GM12878 (cell line): Measurements from ENCODE around the gene TGFBR1. TPM values are rescaled to one million over a fixed set of nuclear protein-coding genes. Genes with fewer than 3 reads are reported as not detected.

ENCODE experiments used
- ATAC-seq: fragments of 200-7000 bp; cut with Tn5 transposase; 3 replicates; pipeline ENCODE4 v1.9.1; 2020; ENCODE audit warnings: mild to moderate bottlenecking, moderate library complexity
- BruUV-seq: library from RNA; stranded (reverse); fragments of 400-500 nt; replicated peaks from 2 replicates; lab custom pipeline; 2021; lab: Mats Ljungman, UMichigan
- CTCF ChIA-PET: fragments of 300-600 bp; sonication (Branson Sonifier 250); formaldehyde crosslinking; extraction: SDS; loops from one replicate; lab custom pipeline; 2021; ENCODE audit warnings: inconsistent platforms; lab: Yijun Ruan, JAX
- POLR2A ChIA-PET: fragments of 350-600 bp; formaldehyde crosslinking; extraction: SDS; loops from one replicate; lab custom pipeline; 2021; ENCODE audit warnings: inconsistent platforms; lab: Charles Lee
- RAD21 ChIA-PET: fragments of 300-600 bp; sonication (Branson Sonifier 250); formaldehyde crosslinking; loops from one replicate; lab custom pipeline; 2023; ENCODE audit warnings: antibody characterized with exemption; ENCODE audit not compliant: unreplicated experiment; lab: Charles Lee
- SMC1A ChIA-PET: fragments of 300-600 bp; sonication (Branson Sonifier 250); formaldehyde crosslinking; loops from one replicate; lab custom pipeline; 2023; ENCODE audit not compliant: unreplicated experiment, uncharacterized antibody; lab: Charles Lee
- DNase-seq: peaks from one replicate; pipeline ENCODE4 v3.0.0-alpha.2; 2011; ENCODE audit warnings: low read depth, low spot score
- FAIRE-seq: peaks from 3 replicates; lab custom pipeline; 2011; peaks lifted over from hg19 to GRCh38; lab: Jason Lieb, UNC
- H2AFZ ChIP-seq: 2 replicates; pipeline ENCODE4 v1.6.0; 2011; ENCODE audit warnings: low read depth, low read length, control low read depth; ENCODE audit not compliant: control insufficient read depth
- H3K27ac ChIP-seq: 2 replicates; pipeline ENCODE4 v1.5.1; 2011; ENCODE audit warnings: control low read depth; ENCODE audit not compliant: control insufficient read depth, insufficient read depth
- H3K27me3 ChIP-seq, 2 experiments: replicated peaks in 1 of 2; 2 replicates each; pipeline versions ENCODE4 v1.6.0 to v1.6.1; 2011; ENCODE audit warnings: low read length in 1 of 2; ENCODE audit not compliant: control insufficient read depth in 2 of 2, insufficient read depth in 2 of 2
- H3K36me3 ChIP-seq, 2 experiments: 2 replicates each; pipeline ENCODE4 v1.5.1; 2011; ENCODE audit warnings: low read length in 1 of 2; ENCODE audit not compliant: control insufficient read depth in 2 of 2, insufficient read depth in 2 of 2
- H3K4me1 ChIP-seq: 2 replicates; pipeline ENCODE4 v1.6.1; 2011; ENCODE audit warnings: mild to moderate bottlenecking, low read length, moderate library complexity, mixed read lengths; ENCODE audit not compliant: control insufficient read depth, insufficient read depth
- H3K4me2 ChIP-seq: 2 replicates; pipeline ENCODE4 v1.6.0; 2011; ENCODE audit warnings: control low read depth; ENCODE audit not compliant: control insufficient read depth, insufficient read depth
- H3K4me3 ChIP-seq: fragments of 200-600 bp; sonication (generic); 2 replicates; pipeline ENCODE4 v1.5.1; 2016
- H3K79me2 ChIP-seq: 2 replicates; pipeline ENCODE4 v1.6.0; 2011; ENCODE audit warnings: low read length; ENCODE audit not compliant: control insufficient read depth, insufficient read depth
- H3K9ac ChIP-seq: 2 replicates; pipeline ENCODE4 v1.8.0; 2011; ENCODE audit warnings: low read length, control low read depth, mixed read lengths; ENCODE audit not compliant: control insufficient read depth, insufficient read depth
- H3K9me3 ChIP-seq: replicated peaks from 3 replicates; pipeline ENCODE4 v1.5.1; 2011; ENCODE audit warnings: mild to moderate bottlenecking, low read length; ENCODE audit not compliant: control insufficient read depth, insufficient read depth
- H4K20me1 ChIP-seq: 2 replicates; pipeline ENCODE4 v1.6.0; 2011; ENCODE audit not compliant: control insufficient read depth, insufficient read depth
- BCL11A ChIP-seq: IDR thresholded peaks from 2 replicates; pipeline ENCODE4 v1.6.1; 2011; ENCODE audit warnings: low read depth, low read length
- CEBPB ChIP-seq, 2 experiments: fragments of 150-350 bp in 1 of 2; IDR thresholded peaks; 2 replicates each; pipeline ENCODE4 v1.6.1; 2012 to 2014; ENCODE audit warnings: low read depth in 2 of 2, low read length in 2 of 2, borderline replicate concordance in 1 of 2, inconsistent platforms in 1 of 2
- CHD2 ChIP-seq: IDR thresholded peaks from 2 replicates; pipeline ENCODE4 v1.6.1; 2011; ENCODE audit warnings: low read depth, low read length, improper control_type of control experiment, borderline replicate concordance
- CREB1 ChIP-seq: IDR thresholded peaks from 2 replicates; pipeline ENCODE4 v1.6.1; 2012; ENCODE audit warnings: low read depth, mild to moderate bottlenecking, inconsistent platforms
- CTCF ChIP-seq, 3 experiments: IDR thresholded peaks in 2 of 3; conservative IDR thresholded peaks in 1 of 3; 2 replicates each; pipeline ENCODE4 v1.5.1; 2011; ENCODE audit warnings: low read depth in 3 of 3, low read length in 3 of 3, mild to moderate bottlenecking in 3 of 3, control low read depth in 2 of 3, moderate library complexity in 2 of 3, inconsistent platforms in 1 of 3, mixed read lengths in 1 of 3; ENCODE audit not compliant: control insufficient read depth in 2 of 3, insufficient read depth in 1 of 3; ENCODE audit errors: extremely low read depth in 1 of 3
- ELK1 ChIP-seq: IDR thresholded peaks from 2 replicates; pipeline ENCODE4 v1.6.1; 2012; ENCODE audit warnings: low read depth, low read length, improper control_type of control experiment
- IKZF1 ChIP-seq: fragments of 450-650 bp; conservative IDR thresholded peaks from 2 replicates; pipeline ENCODE4 v1.6.1; 2017; ENCODE audit warnings: antibody characterized with exemption, mild to moderate bottlenecking
- KAT2A ChIP-seq: conservative IDR thresholded peaks from 2 replicates; pipeline ENCODE4 v1.6.1; 2011; ENCODE audit warnings: low read depth, low read length; ENCODE audit not compliant: control insufficient read depth
- PBX3 ChIP-seq: IDR thresholded peaks from 2 replicates; pipeline ENCODE4 v1.6.1; 2011; ENCODE audit warnings: mild to moderate bottlenecking, low read depth, low read length, moderate library complexity; ENCODE audit not compliant: insufficient replicate concordance
- REST ChIP-seq: IDR thresholded peaks from 2 replicates; pipeline ENCODE4 v1.6.1; 2012; ENCODE audit warnings: mild to moderate bottlenecking, low read depth, low read length
- ZNF687 ChIP-seq: fragments of 450-650 bp; IDR thresholded peaks from 2 replicates; pipeline ENCODE4 v1.6.1; 2017; ENCODE audit warnings: mild to moderate bottlenecking, moderate library complexity
- WGBS: methylation state at CpG from one replicate; pipeline ENCODE4 v1.1.6; 2016; ENCODE audit warnings: low lambda C conversion rate; ENCODE audit not compliant: insufficient replicate concordance, insufficient coverage; ENCODE audit errors: missing lambda C conversion rate; 5-methylcytosine and 5-hydroxymethylcytosine counted together
- in situ Hi-C: fragments of 300-500 bp; cut with MboI; formaldehyde crosslinking; loops from 9 replicates; pipeline ENCODE4 v1.14.3; 2018; ENCODE audit warnings: mixed read lengths
- intact Hi-C: fragments of 100-400 bp; cut with micrococcal nuclease; formaldehyde crosslinking; loops from one replicate; pipeline ENCODE4 v1.14.2; 2022; ENCODE audit not compliant: unreplicated experiment
- polyA plus RNA-seq, 11 experiments: library from polyadenylated mRNA; depleted of rRNA in 4 of 11; unstranded in 6 of 11; stranded (reverse) in 5 of 11; fragments of >200 nt; fragmentation: Nextera tagmentation in 4 of 11; fragmentation: Illumina TruSeq in 1 of 11; extraction: Ambion mirVana in 4 of 11; extraction: Trizol in 1 of 11; gene quantifications; 1 replicate in 1 of 11; 2 replicates in 10 of 11; pipeline versions ENCODE4 v1.2.1 to v1.2.3, GENCODE V29; 2011 to 2016; ENCODE audit warnings: inconsistent platforms in 2 of 11, missing spikeins in 2 of 11, low read depth in 1 of 11
- total RNA-seq, 4 experiments: library from RNA; depleted of rRNA in 3 of 4; stranded (reverse); fragments of >200 nt in 3 of 4; fragmentation: Illumina TruSeq in 1 of 4; extraction: Trizol in 1 of 4; gene quantifications; 2 replicates each; pipeline versions ENCODE4 v1.2.1 to v1.2.3, GENCODE V29; 2013 to 2021

Gene TGFBR1
- total and polyA plus RNA-seq, 10 of the 15 experiments (the other 5 are each of a cell fraction or from before 2014, with no cell fraction given), result 2.9 to 27.2 (median 16.6) TPM

GRCh38 chr9:99146574-99146973 lies 41.7 kb downstream of the TGFBR1 start:
- no peak overlapping the region for H3K4me3 ChIP-seq
- no peak overlapping the region for H3K27ac ChIP-seq
- ChIA-PET POLR2A (no interaction called here), RAD21 (no interaction called here), SMC1A (interaction anchor here (0.7 to 1.3 kb wide), 3 partner anchors 10 to 180 kb away, joined by 3 read pairs; no protein-coding TSS in a partner anchor), CTCF (interaction anchor here (0.8 to 3.4 kb wide), 3 partner anchors 15 to 146 kb away, joined by 3 to 14 read pairs (median 3); no protein-coding TSS in a partner anchor)
- 97% methylated on average over 4 of the region's 4 CpGs for WGBS
- no peaks in the 10 kb centered on the region for H3K79me2 ChIP-seq
- H3K9me3 ChIP-seq, result no peaks in the 10 kb centered on the region
- no TSS peak for BruUV-seq
- no peaks in the 10 kb centered on the region for H4K20me1 ChIP-seq
- no peaks in the 10 kb centered on the region for H3K27me3 ChIP-seq
- no peak overlapping the region for H3K9ac ChIP-seq
- no peak for ATAC-seq
- H2AFZ ChIP-seq, result no peak overlapping the region
- intact Hi-C loops, result no loop called here
- no peaks in the 10 kb centered on the region for H3K4me1 ChIP-seq
- no peak overlapping the region for H3K4me2 ChIP-seq
- no peak for DNase-seq
- H3K36me3 ChIP-seq, result peaks cover 2 to 6% of the 10 kb centered on the region in 2 experiments; a peak in 3 of 4 replicates
- in situ Hi-C loops, result no loop called here
- no peak for FAIRE-seq
- TF ChIP-seq CREB1 (no peak), IKZF1 (no peak), KAT2A (no peak), CEBPB (IDR thresholded peaks at IDR 0.05; ENCODE audit: borderline replicate concordance in 1 of 2, low read depth in 2 of 2, low read length in 2 of 2) (no peak), REST (no peak), CTCF (IDR thresholded peaks at IDR 0.05 in 2 of 3, conservative IDR thresholded peaks at IDR 0.05 in 1 of 3; ENCODE audit: control insufficient read depth in 2 of 3, extremely low read depth in 1 of 3, insufficient read depth in 1 of 3, low read depth in 3 of 3, low read length in 3 of 3) (no peak), ZNF687 (no peak), BCL11A (no peak), PBX3 (no peak), CHD2 (no peak), ELK1 (no peak)
